Epidermal melanocyte (primary cell): Measurements from ENCODE around the gene DDX54.

Source experiments
- DNase-seq: peaks from one replicate; pipeline ENCODE4 v3.0.0; 2011; ENCODE audit warnings: low spot score; ENCODE audit not compliant: insufficient read length

Gene DDX54

GRCh38 chr12:113162102-113163029 lies 22.9 kb downstream of the DDX54 start:
- peak; percentile 15 for DNase-seq

DNA sequence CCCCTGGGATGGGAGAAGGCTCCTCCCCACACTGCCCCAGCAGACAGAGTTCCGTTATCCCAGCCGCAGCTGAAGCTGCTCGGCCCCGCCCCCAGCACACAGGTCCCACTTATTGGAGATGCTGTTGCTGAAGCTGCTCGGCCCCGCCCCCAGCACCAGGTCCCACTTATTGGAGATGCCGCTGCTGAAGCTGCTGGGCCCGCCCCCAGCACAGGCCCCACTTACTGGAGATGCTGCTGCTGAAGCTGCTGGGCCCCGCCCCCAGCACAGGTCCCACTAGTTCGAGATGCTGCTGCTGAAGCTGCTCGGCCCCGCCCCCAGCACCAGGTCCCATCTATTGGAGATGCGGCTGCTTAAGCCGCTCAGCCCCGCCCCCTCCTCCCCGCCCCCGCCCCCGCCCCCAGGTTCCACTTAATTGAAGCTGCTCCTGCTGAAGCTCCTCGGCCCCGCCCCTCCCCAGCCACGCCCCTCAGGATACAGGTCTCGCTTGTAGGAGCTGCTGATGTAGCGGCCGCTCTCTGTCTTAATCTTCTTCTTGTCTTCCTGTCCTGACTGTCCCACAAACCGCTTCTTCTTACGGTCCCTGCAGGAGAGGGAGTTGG lies 23.8 kb downstream of the DDX54 start:
- DNase-seq, result no peak

DNA sequence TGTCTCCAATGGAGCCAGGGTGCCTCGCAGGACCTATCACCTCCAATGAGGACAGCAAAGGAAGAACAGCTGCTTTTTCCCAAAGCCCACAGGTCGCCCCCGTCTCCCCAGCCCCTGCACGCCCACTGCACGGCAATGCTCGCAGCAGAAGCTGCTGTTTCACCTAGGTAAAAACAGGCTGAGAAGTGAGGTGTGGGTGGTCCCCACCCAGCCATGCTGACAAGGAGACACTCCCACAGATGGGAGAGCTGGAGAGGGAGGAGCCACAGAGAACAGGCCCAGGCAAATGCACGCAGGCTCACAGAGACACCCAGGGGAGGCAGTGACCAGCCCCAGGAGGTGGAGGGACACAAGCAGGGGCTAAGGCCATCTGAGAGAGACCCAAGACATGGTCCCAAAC lies 25.3 kb downstream of the DDX54 start:
- no peak for DNase-seq

DNA sequence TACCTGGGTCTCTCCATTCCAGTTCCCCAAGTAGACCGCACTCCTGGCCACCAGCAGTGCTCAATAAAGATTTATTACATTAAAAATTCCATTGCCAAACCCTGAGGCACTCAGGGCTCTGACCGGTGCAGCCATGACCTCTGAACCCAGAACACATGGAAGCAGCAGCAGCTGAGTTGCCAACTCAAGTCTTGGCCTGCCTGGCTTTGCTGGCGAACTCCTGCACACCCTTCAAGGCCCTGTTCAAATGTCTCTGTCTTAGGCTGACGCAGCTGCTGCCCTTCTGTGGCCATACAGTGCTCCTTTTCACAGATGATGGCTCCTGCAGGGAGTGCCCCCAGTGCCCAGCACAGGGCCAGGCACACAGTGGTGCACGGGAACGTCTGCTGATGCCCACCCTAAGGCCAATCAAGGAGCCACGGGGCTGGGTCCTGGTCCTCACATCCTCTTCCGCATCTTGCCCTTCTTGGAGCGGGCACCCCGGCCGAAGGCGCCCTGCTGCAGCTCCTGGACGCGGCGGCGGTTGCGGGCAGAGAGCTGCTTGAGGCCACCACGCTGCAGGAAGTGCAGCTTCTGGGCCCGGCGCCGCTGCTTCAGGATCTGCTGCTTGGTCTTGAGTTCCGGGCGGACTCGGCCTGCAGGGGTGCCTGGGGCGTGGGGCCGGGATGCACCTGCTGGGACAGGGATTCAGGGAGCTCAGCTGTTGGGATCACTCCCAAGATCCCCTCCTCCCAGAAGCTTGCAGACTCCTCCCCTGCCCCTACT lies 26.7 kb downstream of the DDX54 start:
- no peak for DNase-seq

- DNase-seq, result no peak
These were observed 27.9 kb downstream of the DDX54 start for GRCh38 chr12:113157218-113157859.

DNA sequence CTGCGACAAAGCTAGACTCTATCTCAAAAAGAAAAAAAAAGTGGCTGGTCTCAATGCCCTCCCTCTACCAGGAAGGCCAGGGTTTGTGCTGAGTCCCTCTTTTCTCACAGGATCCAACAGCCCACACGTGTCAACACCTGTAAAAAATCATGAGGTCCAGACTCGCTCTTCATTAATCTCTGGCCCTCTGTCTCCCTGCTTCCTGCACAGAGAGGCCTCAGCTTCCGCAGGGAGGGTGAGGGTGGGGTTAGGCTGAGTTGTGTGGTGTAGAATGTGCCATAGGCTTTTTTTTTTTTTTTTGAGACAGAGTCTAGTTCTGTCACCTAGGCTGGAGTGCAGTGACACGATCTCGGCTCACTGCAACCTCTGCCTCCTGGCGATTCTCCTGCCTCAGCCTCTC lies 29.6 kb downstream of the DDX54 start:
- no peak for DNase-seq

- DNase-seq, result no peak
These were observed 30.2 kb downstream of the DDX54 start for GRCh38 chr12:113155060-113155459.

DNA sequence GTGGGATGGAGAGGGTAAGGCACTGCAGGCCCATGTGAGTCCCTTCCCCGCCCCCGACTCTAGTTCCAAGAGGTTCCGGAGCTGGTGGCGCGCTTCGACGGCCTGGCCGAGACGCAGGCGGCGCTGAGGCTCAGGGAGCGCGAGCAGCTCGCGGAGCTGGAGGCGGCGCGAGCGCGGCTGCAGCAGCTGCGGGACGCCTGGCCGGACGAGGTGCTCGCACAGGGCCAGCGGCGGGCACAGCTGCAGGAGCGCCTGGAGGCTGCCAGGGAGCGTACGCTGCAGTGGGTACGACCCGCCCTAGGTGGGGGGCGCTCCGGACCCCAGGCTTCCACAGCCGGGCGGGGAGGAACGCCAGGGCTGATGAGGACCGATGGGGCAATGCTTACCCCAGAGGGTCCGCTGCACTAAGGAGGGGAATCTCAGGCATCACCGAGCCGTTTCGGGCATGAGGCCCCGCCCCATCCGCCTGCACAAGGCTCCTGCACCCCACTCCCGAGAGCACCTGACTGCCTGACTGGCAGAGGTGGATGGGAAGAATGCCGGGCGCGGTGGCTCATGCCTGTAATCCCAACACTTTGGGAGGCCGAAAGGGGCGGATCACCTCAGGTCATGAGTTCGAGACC lies 30.8 kb downstream of the DDX54 start:
- DNase-seq, result no peak

DNA sequence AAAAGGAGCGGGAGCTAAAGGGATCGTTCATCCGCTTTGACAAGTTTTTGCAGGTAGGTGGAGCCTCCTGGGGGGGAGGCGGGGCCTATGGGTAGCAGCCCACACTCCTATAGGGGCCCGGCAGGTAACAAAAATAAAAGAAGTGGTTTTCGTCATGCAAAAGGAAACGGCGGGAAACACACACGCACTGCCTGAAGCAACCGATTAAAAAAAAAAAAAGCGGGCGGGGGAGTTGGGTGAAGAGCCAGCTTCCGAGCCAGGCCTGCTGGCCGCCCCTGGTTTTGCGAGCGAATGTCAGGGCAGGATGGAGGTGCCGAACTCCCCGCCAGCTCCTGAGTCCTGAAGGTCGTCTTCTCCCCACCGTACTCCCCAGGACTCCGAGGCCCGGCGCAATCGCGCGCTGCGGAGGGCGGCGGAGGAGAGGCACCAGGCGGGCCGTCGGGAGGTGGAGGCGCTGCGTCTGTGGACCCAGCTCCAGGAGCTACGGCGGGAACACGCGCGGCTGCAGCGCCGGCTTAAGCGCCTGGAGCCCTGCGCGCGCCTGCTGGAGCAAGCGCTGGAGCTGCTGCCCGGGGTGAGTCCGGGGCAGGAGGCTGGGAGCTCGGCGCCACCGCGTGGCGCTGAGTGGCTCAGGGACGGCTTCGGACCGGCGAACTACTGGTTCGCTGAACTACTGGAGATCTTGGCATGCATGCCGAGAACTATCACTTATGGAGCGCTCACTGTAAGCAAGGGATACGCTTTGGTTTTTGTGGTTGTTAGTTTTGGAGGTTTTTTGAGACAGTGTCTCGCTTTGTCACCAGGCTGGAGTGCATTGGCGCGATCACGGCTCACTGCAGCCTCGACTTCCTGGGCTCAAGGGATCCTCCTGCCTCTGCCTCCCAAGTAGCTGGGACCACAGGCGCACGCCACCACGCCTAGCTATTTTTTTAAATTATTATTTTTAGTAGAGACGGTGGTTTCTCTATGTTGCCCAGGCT lies 32.2 kb downstream of the DDX54 start:
- peak; percentile 84 for DNase-seq

DNA sequence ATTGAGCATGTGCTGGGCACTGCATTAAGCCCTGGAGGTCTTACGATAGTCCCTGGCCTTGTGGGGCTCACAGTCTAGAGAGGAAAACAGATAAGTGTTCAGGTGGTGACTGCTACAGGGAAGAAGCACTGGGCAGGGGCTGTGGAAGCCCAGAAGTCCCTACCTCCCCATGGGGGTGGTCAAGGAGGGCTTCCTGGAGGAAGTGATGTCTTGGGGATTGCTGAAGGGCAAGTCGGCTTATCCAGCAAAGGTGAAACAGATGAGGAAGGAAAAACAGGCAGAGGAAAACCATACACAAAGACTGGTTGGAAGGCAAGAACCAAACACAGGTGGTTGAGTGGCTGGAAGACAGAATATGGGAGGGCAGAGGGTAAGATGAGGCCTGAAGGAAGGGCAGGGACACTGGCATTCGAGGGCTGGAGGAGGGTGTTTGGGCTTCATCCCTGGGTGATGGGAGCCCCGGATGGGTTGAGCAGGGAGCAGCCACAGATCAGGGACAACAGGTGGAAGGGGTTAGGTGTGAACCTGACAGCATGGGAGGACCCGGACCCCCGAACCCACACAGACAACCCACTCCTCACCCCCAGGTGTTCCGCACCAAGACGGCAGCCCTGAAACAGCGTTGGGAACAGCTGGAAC lies 33.0 kb downstream of the DDX54 start:
- no peak for DNase-seq

- DNase-seq, result no peak
These were observed 33.6 kb downstream of the DDX54 start for GRCh38 chr12:113151655-113152054.

DNA sequence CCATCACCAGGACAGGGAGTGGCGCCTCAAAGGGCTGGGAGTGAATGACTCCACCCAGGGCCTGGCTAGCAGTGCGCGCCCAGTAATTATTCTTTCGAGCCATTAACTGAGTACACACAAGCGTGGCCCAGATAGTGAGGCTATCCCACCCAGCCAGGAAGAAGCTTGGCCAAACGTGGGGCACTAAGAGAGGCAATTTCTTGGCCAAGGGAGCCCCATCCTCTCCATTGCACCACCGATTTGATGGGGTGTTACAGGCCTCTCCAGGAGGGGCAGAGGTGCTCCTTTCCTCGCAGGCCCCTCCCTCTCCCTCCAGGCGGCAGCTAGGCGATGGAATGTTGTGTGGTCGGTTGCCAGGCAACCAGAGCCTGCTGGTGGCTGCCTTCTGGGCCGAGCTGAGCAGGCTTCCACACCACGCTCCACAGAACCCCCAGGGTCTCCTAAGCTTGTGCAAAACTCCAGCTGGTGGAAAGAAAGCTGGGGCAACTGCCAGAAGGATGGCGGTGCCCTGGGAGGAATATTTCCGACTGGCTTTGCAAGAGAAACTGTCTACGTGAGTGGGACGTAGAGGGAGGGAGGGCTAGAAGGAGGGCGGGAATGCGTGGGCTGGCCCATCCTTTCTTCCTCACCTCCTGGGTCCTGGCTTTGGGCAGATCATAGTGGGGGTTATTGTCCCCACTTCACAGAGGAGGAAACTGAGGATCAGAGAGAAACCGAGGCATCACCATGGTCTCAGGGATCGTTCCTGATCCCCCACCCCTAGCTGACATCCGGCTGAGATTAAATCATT lies 35.7 kb downstream of the DDX54 start, which contains the start of gene CFAP73:
Gene CFAP73 (plus strand): TSS at position 364 of the 790 bp plus-strand sequence. CDS start 134 bp downstream, at position 498.
- DNase-seq, result peak; percentile 71

DNA sequence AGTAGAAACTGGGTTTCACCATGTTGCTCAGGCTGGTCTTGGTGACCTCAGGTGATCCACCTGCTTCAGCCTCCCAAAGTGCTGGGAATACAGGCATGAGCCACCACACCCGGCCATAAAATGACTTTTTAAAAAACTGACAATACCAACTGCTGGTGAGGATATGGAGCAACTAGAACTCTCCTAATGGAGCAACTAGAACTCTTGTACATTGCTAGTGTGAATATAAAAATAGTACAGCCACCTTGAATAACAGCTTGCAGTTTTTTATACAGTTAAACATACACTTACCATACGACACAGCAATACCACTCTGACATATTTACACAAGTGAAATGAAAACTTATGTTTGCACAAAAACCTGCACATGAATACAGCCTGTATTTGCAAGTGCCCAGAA lies 38.3 kb downstream of the DDX54 start:
- DNase-seq, result no peak

DNA sequence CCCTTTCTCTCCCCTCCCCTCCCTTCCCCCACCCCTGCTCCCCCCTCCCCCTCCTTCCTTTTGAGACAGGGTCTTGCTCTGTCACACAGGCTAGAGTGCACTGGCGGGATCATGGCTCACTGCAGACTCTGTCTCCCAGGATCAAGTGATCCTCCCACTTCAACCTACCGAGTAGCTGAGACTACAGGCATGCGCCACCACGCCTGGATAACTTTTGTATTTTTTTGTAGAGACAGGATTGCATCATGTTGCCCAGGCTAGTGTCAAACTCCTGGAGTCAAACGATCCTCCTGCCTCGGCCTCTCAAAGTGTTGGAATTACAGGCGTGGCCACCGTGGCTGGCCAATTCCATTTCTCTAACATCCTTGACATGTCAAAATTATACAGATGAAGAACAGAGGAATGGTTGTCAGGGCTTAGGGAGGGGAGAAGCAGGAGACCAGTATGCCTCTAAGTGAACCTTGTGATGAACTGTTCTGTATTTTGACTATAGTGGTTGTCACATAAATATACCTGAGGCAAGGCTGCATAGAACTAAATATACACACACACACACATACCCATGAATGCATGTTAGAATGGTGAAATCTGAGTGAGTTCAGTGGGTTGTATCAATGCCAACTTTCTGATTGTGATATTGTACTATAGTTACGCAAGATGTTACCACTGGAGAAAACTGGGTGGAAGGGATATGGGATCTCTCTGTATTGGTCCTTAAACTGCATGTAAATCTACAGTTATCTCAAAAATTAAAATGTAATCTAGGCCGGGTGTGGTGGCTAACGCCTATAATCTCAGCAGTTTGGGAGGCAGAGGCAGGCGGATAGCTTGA lies 39.3 kb downstream of the DDX54 start:
- no peak for DNase-seq

GRCh38 chr12:113144806-113145205 lies 40.5 kb downstream of the DDX54 start:
- DNase-seq, result no peak

DNA sequence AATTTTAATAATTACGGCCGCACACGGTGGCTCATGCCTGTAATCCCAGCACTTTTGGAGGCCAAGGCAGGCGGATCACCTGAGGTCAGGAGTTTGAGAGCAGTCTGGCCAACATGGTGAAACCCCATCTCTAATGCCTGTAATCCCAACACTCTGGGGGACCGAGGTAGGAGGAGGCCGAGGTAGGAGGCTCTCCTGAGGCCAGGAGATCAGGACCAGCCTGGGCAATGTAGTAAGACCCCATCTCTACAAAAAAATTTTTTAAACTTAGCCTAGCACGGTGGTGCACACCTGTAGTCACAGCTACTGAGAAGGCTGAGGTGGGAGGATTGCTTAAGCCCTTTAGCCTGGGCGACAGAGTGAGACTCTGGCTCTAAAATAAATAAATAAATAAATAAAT lies 41.3 kb downstream of the DDX54 start:
- no peak for DNase-seq

DNA sequence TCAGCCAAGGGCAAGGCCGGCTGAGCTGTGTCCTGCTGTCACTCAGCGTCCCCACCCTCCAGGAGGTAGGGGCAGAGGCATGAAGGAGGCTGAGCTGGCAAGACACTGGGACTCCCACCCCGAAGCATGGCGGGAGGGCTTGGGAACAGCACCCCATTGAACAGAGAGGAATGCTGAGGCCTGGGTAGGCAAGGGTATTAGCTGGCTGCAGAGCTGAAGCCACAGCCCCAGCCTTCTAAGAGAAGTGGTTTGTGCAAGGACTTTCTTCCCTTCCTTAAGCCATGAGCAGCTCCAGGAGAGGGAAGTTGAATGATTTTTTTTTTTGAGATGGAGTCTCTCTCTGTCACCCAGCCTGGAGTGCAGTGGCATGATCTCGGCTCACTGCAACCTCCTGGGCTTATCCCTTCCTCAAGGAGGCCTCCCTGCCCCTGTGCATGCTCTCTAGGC lies 42.4 kb downstream of the DDX54 start:
- no peak for DNase-seq
